ENCODE measurements around the gene OTULIN.
A peak's percentile ranks its signal among the peaks of the same experiment; 100 is the strongest.

OTULIN gene

GRCh38 chr5:14699807-14700400 is 35.4 kb downstream of the OTULIN start:
- no peak for DNase-seq

GRCh38 chr5:14700478-14701436 is 36.2 kb downstream of the OTULIN start:
- DNase-seq: no peak

- no peak for DNase-seq
These were observed 37.0 kb downstream of the OTULIN start for GRCh38 chr5:14701556-14701955.

GRCh38 chr5:14702238-14702839 is 37.8 kb downstream of the OTULIN start:
- no peak for DNase-seq

GRCh38 chr5:14705556-14705955 is 41.0 kb downstream of the OTULIN start:
- no peak for DNase-seq

- no peak for DNase-seq
These were observed 42.1 kb downstream of the OTULIN start for GRCh38 chr5:14706615-14707021.

GRCh38 chr5:14707811-14708390 is 43.4 kb downstream of the OTULIN start:
- no peak for DNase-seq

GRCh38 chr5:14708551-14708950 is 44.0 kb downstream of the OTULIN start:
- no peak for DNase-seq

GRCh38 chr5:14710313-14710994 is 45.9 kb downstream of the OTULIN start:
- DNase-seq: no peak

GRCh38 chr5:14712131-14712530 is 47.6 kb downstream of the OTULIN start:
- DNase-seq: no peak

- DNase-seq: no peak
These were observed 48.1 kb downstream of the OTULIN start for GRCh38 chr5:14712666-14713065.

- DNase-seq: no peak
These were observed 49.2 kb downstream of the OTULIN start for GRCh38 chr5:14713476-14714390.

- DNase-seq: peak; percentile 51
These were observed 50.2 kb downstream of the OTULIN start for GRCh38 chr5:14714706-14715105.

GRCh38 chr5:14715481-14715880 is 51.0 kb downstream of the OTULIN start:
- DNase-seq: no peak

GRCh38 chr5:14716755-14717752 is 52.5 kb downstream of the OTULIN start:
- DNase-seq: no peak

GRCh38 chr5:14718778-14719177 is 54.3 kb downstream of the OTULIN start:
- no peak for DNase-seq

GRCh38 chr5:14720236-14720923 is 55.9 kb downstream of the OTULIN start:
- no peak for DNase-seq

GRCh38 chr5:14721990-14722656 is 57.6 kb downstream of the OTULIN start:
- DNase-seq: no peak

GRCh38 chr5:14722923-14723322 is 58.4 kb downstream of the OTULIN start:
- DNase-seq: no peak
